Naive B cell (primary cell): ENCODE results near the gene HSF2BP. TPM values are rescaled to one million over a fixed set of nuclear protein-coding genes. Genes with fewer than 3 reads are reported as not detected.
A peak's percentile ranks its signal among the peaks of the same experiment; 100 is the strongest.

ENCODE experiments used
- ATAC-seq, 2 donors: fragments of 150-1000 bp; cut with Tn5 transposase; 2 replicates each; pipeline ENCODE4 v1.10.0; 2021; ENCODE audit warnings: low read depth in 2 of 2, mild to moderate bottlenecking in 2 of 2, moderate library complexity in 2 of 2
- DNase-seq: peaks from one replicate; pipeline ENCODE4 v3.0.0; 2022
- H3K27ac Mint-ChIP-seq, 6 donors: one replicate each; pipeline ENCODE4 v1.8.0; 2020 to 2022; ENCODE audit warnings: mild to moderate bottlenecking in 6 of 6, mixed read lengths in 6 of 6, moderate library complexity in 5 of 6, inconsistent platforms in 2 of 6
- H3K27me3 Mint-ChIP-seq, 3 donors: one replicate each; pipeline ENCODE4 v1.8.0; 2021 to 2022; ENCODE audit warnings: mixed read lengths in 3 of 3, mild to moderate bottlenecking in 1 of 3
- H3K36me3 Mint-ChIP-seq, 2 donors: one replicate each; pipeline ENCODE4 v1.8.0; 2020 to 2022; ENCODE audit warnings: mixed read lengths in 2 of 2, inconsistent platforms in 1 of 2, mild to moderate bottlenecking in 1 of 2
- H3K4me1 Mint-ChIP-seq, 3 donors: one replicate each; pipeline ENCODE4 v1.8.0; 2020 to 2022; ENCODE audit warnings: mixed read lengths in 3 of 3, inconsistent platforms in 1 of 3, mild to moderate bottlenecking in 1 of 3, moderate library complexity in 1 of 3
- H3K4me3 Mint-ChIP-seq, 8 donors: one replicate each; pipeline ENCODE4 v1.8.0; 2020 to 2022; ENCODE audit warnings: mild to moderate bottlenecking in 8 of 8, mixed read lengths in 8 of 8, moderate library complexity in 8 of 8, inconsistent platforms in 2 of 8
- H3K9me3 Mint-ChIP-seq, 7 donors: one replicate each; pipeline ENCODE4 v1.8.0; 2020 to 2022; ENCODE audit warnings: mixed read lengths in 7 of 7, mild to moderate bottlenecking in 5 of 7, inconsistent platforms in 2 of 7, moderate library complexity in 1 of 7
- polyA plus RNA-seq, 6 donors: library from polyadenylated mRNA; unstranded; fragments of 300-500 nt; fragmentation: Illumina TruSeq; gene quantifications; one replicate each; pipeline ENCODE4 v1.2.3, GENCODE V29; 2021; ENCODE audit warnings: low read depth in 6 of 6

Gene HSF2BP
- polyA plus RNA-seq, 6 donors from 2014 or later = 0.13 to 1.2 (median 0.49) TPM; not detected in 2

DNA sequence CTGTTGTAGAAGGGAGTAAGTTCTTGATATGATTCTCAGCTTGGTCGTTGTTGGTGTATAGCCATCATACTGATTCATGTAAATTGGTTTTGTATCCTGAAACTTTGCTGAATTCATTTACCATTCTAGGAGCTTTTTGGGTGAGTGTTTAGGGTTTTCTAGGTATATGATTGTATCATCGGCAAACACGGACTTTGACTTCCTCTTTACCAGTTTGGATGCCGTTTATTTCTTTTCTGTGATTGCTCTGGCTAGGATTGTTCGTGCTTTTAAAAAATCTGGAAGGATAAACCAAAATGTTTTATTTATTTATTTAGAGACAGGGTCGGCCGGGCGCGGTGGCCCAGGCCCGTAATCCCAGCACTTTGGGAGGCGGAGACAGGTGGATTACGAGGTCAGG is 20.7 kb upstream of the HSF2BP start:
- H3K27me3 Mint-ChIP-seq = no peaks in the 10 kb centered on the region
- H3K4me1 Mint-ChIP-seq = peaks cover 0 to 6% (median 2%) of the 10 kb centered on the region in 3 donors
- ATAC-seq (no peak), DNase-seq (no peak)
- peaks cover 11 to 32% of the 10 kb centered on the region in 2 donors for H3K36me3 Mint-ChIP-seq
- H3K27ac Mint-ChIP-seq = peak overlapping the region in 2 of 6 donors; percentile 7 to 28
- H3K9me3 Mint-ChIP-seq = no peaks in the 10 kb centered on the region
- H3K4me3 Mint-ChIP-seq = peak overlapping the region in 1 of 8 donors; percentile 4

DNA sequence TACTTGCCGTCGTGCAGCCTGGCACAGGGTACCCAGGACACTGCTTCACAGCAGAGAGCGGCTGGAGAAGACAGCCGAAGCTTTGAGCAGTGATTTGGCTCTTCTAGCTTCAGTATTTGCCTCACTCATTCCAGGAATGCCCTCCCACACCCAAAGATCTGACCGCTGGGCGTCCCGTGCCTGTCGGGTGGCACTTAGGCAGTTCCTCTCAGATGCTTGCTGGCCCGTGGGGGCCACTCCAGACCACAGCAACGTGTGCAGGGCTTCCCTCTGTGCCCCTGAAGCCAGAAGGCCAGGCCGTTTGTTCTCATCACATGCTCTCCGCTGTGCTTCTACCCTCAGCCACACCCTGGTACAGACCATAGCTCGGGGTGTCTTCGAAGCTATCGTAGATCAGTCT is 17.1 kb upstream of the HSF2BP start:
- Mint-ChIP-seq H3K27ac (no peak overlapping the region), H3K4me1 (peaks cover 0 to 6% (median 2%) of the 10 kb centered on the region in 3 donors), H3K4me3 (no peak overlapping the region), H3K27me3 (no peaks in the 10 kb centered on the region), H3K36me3 (peaks cover 10 to 25% of the 10 kb centered on the region in 2 donors), H3K9me3 (no peaks in the 10 kb centered on the region)
- ATAC-seq = no peak
- no peak for DNase-seq

DNA sequence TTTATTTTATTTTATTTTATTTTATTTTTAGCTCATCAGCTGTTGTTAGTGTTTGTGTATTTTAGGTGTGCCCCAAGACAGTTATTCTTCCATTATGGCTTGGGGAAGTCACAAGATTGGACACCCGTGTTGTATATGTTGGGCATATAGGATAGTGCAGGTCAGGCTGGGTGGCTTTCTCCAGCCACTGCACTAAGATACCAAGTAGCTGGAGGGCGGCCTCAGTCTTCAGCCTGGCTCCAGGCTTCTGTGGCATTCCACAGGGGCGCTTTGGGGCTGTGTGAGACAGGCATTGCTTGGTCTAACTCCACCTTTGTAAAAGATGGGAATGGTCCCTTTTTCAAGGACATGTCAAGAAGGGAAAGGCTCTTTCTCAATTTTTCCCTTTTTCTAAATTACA is 16.6 kb upstream of the HSF2BP start:
- DNase-seq = no peak
- no peak for ATAC-seq
- Mint-ChIP-seq H3K4me1 (peaks cover 0 to 6% (median 2%) of the 10 kb centered on the region in 3 donors), H3K9me3 (no peaks in the 10 kb centered on the region), H3K4me3 (no peak overlapping the region), H3K27me3 (no peaks in the 10 kb centered on the region), H3K36me3 (peaks cover 10 to 25% of the 10 kb centered on the region in 2 donors), H3K27ac (no peak overlapping the region)

DNA sequence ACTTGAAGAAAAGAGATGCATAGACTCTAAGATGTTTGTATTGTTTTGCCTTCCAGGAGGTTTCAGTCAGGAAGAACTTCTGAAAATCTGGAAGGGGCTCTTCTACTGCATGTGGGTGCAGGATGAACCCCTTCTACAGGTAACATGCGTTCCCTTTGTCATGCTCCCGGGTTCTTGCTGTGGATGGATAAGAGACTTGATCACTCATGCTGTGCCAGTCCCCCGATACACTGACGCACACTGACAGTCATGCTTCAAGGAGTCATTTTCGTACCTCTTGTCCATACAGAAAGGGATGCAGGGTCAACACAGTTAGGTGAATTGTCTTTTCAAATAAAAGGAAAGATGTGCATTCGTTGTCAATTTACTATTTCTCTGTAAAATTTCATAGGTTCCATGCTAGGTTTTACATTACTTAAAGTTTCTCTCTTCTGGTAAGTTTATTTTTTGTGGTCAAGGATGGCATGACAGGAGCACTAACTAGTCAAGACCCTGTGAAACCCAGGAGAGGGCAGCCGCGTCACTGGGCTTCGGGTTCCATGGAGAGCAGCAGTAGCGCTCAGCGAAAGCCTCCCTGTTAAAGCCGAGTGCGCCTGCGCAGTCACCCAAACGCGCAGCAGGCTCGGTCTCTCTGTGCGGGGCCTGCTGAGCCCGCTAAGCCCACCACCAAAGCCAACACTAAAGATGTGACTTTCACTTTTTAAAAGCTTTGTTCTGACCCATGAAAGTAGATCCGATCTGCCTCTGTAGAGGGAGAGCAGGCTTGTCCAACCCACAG is 10.7 kb upstream of the HSF2BP start:
- DNase-seq = no peak
- Mint-ChIP-seq H3K36me3 (peaks cover 12 to 15% of the 10 kb centered on the region in 2 donors), H3K9me3 (no peaks in the 10 kb centered on the region), H3K4me3 (no peak overlapping the region), H3K27ac (no peak overlapping the region), H3K4me1 (peaks cover 17 to 18% (median 18%) of the 10 kb centered on the region in 3 donors), H3K27me3 (no peaks in the 10 kb centered on the region)
- no peak for ATAC-seq

DNA sequence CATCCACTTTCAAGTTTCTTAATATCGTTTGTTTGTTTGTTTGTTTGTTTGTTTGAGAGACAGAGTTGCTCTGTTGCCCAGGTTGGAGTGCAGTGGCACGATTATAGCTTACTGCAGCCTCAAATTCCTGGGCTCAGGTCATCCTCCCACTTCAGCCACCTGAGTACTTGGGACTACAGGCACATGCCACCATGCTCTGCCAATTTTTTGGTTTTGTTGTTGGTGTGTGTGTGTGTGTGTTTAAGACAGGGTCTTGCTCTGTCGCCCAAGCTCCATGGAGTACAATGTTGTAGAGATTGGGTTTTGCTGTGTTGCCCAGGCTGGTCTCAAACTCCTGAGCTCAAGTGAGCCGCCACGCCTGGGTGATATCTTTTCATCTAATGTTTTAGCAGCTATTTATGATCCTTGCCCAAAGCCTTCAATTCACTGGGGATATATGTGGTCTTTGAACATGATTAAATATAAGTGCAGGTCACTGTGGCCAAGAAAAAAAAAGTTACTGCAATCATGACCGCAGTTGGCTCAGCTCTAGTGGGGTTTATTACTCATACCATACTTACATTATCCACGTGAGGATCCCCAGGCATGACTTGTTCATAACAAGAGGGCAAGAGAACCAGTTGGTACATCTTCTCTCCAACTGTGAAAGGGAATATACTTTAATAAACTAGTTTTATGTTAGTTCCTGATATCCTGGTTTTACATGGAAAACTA is 8.1 kb upstream of the HSF2BP start:
- no peak for DNase-seq
- Mint-ChIP-seq H3K4me1 (peaks cover 18 to 25% (median 18%) of the 10 kb centered on the region in 3 donors), H3K36me3 (peaks cover 7 to 8% of the 10 kb centered on the region in 2 donors), H3K4me3 (no peak overlapping the region), H3K27me3 (no peaks in the 10 kb centered on the region), H3K9me3 (no peaks in the 10 kb centered on the region), H3K27ac (no peak overlapping the region)
- no peak for ATAC-seq

DNA sequence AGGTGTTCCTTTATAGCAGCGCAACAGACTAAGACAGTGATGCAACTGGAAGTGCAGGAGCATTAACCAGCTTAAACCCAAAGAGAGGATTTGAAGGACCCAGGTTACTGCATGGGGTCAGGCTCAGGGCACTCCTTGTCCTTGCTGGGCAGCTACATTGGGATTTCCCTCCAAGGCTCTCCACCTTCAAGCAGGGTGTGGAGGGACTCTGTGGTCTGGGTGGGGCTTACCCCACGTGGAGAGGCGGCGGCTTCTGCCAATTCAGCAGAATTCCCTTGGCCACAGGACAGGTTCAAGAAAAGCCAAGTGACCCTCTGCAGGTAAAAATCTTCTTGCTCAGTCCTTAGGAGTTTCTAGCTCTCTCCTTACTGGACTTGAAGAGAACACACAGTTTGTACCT is 6.6 kb upstream of the HSF2BP start:
- H3K4me1 Mint-ChIP-seq = peaks cover 27 to 38% (median 30%) of the 10 kb centered on the region in 3 donors
- DNase-seq = no peak
- no peaks in the 10 kb centered on the region for H3K9me3 Mint-ChIP-seq
- H3K27me3 Mint-ChIP-seq = no peaks in the 10 kb centered on the region
- H3K36me3 Mint-ChIP-seq = peaks cover 7 to 15% of the 10 kb centered on the region in 2 donors
- ATAC-seq = no peak
- H3K27ac Mint-ChIP-seq = no peak overlapping the region
- H3K4me3 Mint-ChIP-seq = peak overlapping the region in 1 of 8 donors; percentile 37

DNA sequence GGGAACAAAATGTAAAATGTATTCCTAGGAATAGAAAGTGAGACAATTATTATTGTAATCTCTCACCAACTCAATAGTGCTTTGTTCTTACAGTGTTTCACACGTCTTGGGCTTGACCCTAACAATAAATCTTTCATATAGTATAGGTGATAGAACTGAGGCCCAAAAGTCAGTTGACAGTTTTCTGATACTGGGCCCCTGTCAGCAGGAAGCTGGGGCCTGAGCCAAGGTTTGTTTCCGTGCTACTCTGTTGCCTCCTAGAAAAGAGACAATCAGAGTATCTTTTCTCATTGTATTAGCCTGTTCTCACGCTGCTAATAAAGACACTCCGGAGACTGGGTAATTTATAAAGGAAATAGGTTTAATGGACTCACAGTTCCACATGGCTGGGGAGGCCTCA is 5.1 kb upstream of the HSF2BP start:
- no peak overlapping the region for H3K4me3 Mint-ChIP-seq
- no peak for ATAC-seq
- peaks cover 7 to 15% of the 10 kb centered on the region in 2 donors for H3K36me3 Mint-ChIP-seq
- peaks cover 33 to 50% (median 42%) of the 10 kb centered on the region in 3 donors for H3K4me1 Mint-ChIP-seq
- no peak overlapping the region for H3K27ac Mint-ChIP-seq
- no peak for DNase-seq
- no peaks in the 10 kb centered on the region for H3K9me3 Mint-ChIP-seq
- H3K27me3 Mint-ChIP-seq = no peaks in the 10 kb centered on the region

DNA sequence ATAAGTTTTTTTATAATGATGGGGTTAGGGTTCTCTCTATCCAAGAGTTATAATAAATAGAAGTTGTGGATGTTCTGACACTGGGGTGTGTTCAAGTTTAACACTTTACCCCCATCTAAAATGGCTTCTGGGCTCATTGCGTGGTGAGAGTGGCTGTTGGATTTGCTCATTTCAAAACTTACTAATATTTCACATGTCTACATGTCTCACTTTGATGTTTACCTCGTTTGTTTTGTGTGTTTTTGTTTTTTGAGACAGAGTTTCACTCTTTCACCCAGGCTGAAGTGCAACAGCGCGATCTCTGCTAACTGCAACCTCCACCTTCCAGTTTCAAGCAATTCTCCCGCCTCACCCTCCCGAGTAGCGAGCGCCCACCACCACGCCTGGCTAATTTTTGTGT is 3.7 kb upstream of the HSF2BP start:
- ATAC-seq = no peak
- DNase-seq = no peak
- no peaks in the 10 kb centered on the region for H3K27me3 Mint-ChIP-seq
- no peak overlapping the region for H3K27ac Mint-ChIP-seq
- H3K36me3 Mint-ChIP-seq = peaks cover 7 to 15% of the 10 kb centered on the region in 2 donors
- H3K9me3 Mint-ChIP-seq = no peaks in the 10 kb centered on the region
- peaks cover 38 to 54% (median 42%) of the 10 kb centered on the region in 3 donors for H3K4me1 Mint-ChIP-seq
- no peak overlapping the region for H3K4me3 Mint-ChIP-seq

DNA sequence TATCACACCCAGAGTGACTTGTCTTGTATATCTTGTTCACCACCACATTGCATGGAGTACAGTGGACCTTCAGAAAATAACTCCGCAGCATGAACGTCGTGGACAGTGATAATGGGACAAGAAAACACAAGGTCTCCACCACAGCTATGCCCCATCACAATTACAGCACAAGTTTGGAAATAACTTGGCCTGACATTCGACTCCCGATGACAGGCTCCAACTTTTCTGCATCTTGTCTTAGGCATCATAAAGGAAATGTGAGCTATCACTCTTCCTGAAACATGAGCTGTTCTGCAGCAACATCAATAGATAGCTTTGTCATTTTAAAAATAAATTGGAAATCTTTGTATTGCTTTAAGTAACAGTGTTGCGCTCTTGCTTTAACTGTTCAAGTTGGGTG is 3.0 kb upstream of the HSF2BP start:
- ATAC-seq (no peak), DNase-seq (no peak)
- Mint-ChIP-seq H3K9me3 (no peaks in the 10 kb centered on the region), H3K4me1 (peaks cover 36 to 50% (median 37%) of the 10 kb centered on the region in 3 donors), H3K27me3 (no peaks in the 10 kb centered on the region), H3K27ac (peak overlapping the region in 2 of 6 donors; percentile 29 to 92), H3K4me3 (peak overlapping the region in 2 of 8 donors; percentile 30 to 91), H3K36me3 (peaks cover 7 to 15% of the 10 kb centered on the region in 2 donors)

DNA sequence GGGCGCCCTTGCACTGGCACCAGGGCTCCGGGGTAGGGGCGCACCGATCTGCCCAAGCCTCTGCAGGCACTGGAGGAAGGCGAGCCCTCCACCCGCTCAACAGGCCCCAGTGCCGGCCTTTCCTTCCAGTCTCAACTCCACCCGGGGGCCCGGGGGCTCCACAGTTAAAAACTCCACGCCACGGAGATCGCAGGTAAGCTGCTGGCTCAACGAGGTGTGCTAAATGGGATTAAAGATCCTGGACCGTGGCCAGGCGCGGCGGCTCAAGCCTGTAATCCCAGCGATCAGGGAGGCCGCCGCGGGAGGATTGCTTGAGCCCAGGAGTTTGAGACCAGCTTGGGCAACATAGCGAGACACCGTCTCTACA is 536 bp downstream of the HSF2BP start:
- Mint-ChIP-seq H3K27me3 (no peaks in the 10 kb centered on the region), H3K36me3 (peaks cover 0 to 7% of the 10 kb centered on the region in 2 donors), H3K27ac (peak overlapping the region; percentile 21 to 97 (median 88)), H3K4me1 (peaks cover 23 to 36% (median 27%) of the 10 kb centered on the region in 3 donors), H3K9me3 (no peaks in the 10 kb centered on the region), H3K4me3 (peak overlapping the region; percentile 86 to 96 (median 90))
- no peak for DNase-seq
- ATAC-seq = no peak

DNA sequence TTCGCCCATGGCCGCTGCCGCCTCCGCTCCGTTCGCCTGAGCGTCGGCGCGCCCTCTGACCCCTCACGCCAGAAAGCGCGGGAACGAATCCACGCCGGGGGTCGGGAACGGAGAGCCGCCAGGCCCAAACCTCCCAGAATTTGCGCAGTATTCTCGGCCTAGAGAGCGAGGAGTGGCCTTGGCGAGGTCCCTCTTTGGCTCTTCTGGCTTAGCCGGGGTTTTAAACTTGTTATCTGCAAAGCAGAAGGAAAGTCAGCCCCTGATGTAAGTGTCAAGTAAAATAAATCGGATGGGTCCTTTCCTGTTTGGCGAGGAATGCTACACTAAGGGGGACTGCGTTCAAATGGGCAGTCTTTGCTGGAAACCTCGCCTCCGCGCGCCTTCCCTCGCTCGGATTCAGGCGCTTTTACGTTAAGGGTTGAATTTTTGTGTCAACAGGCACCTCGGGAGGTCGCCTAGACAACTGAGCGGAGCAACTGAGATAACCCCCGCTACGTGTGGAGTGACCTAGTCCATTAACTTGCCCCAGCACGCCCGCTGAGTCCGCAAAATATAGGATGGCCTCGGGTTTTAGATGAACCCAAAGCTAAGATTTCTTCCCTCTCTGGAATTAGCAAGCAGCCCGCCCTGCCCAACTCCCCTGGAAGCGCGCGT is 1.1 kb downstream of the HSF2BP start:
- Mint-ChIP-seq H3K9me3 (no peaks in the 10 kb centered on the region), H3K36me3 (peaks cover 0 to 7% of the 10 kb centered on the region in 2 donors), H3K4me1 (peaks cover 23 to 36% (median 27%) of the 10 kb centered on the region in 3 donors), H3K4me3 (peak overlapping the region in 5 of 8 donors; percentile 29 to 78 (median 63)), H3K27me3 (no peaks in the 10 kb centered on the region), H3K27ac (peak overlapping the region in 1 of 6 donors; percentile 73)
- ATAC-seq (no peak), DNase-seq (no peak)

DNA sequence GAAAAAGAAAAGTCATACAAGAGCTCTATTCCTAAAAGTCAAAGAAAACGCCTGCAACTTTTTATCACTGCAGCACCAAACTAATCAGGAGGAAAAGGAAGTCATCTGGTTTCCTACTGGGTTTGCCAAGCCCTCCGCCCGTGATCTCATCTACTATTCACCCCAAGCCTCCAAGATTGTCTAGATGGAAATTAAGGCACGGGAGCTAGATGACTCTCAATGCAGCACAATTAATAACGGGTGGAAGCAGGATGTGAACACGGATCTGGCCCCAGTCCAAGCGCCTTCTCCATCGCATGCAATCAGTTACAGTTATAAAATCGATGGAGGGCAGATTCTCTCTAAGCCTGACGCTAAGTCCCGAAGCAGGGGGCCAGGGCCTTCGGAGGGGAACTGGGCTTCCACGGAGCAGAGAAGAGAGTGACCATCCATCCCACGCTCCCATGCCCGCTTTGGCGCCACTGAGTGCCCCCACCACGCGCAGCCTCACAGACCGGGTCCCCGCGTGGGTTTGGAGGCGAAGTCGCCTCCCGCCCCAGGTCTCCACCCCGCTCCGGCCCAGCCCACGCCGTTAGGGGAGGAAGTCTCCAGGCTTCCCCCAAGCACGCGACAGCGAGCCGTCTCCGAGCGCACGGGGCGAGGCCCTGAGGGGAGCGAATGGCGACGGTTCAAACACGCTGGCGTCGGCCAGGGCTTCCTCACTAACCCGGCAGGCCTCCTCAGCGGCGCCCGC is 1.8 kb downstream of the HSF2BP start:
- no peak for DNase-seq
- H3K4me3 Mint-ChIP-seq = peak overlapping the region in 7 of 8 donors; percentile 16 to 80 (median 42)

More for the DNA sequence above, 1.8 kb downstream of the HSF2BP start:
- H3K36me3 Mint-ChIP-seq = peaks cover 0 to 7% of the 10 kb centered on the region in 2 donors
- peak overlapping the region in 2 of 6 donors; percentile 44 to 52 for H3K27ac Mint-ChIP-seq
- peaks cover 23 to 36% (median 27%) of the 10 kb centered on the region in 3 donors for H3K4me1 Mint-ChIP-seq
- no peaks in the 10 kb centered on the region for H3K9me3 Mint-ChIP-seq
- no peaks in the 10 kb centered on the region for H3K27me3 Mint-ChIP-seq
- no peak for ATAC-seq
